GM12892 (cell line): ENCODE results near the gene SDF2L1.

Source experiments
- POLR2A ChIP-seq: IDR thresholded peaks from 2 replicates; pipeline ENCODE4 v1.6.1; 2011; ENCODE audit warnings: low read depth, low read length, control low read depth
- POLR2AphosphoS5 ChIP-seq: IDR thresholded peaks from 2 replicates; pipeline ENCODE4 v1.6.1; 2011; ENCODE audit warnings: low read depth, low read length, control low read depth
- TAF1 ChIP-seq: IDR thresholded peaks from 2 replicates; pipeline ENCODE4 v1.6.1; 2011; ENCODE audit warnings: low read depth, mild to moderate bottlenecking, control low read depth, low read length, borderline replicate concordance

DNA sequence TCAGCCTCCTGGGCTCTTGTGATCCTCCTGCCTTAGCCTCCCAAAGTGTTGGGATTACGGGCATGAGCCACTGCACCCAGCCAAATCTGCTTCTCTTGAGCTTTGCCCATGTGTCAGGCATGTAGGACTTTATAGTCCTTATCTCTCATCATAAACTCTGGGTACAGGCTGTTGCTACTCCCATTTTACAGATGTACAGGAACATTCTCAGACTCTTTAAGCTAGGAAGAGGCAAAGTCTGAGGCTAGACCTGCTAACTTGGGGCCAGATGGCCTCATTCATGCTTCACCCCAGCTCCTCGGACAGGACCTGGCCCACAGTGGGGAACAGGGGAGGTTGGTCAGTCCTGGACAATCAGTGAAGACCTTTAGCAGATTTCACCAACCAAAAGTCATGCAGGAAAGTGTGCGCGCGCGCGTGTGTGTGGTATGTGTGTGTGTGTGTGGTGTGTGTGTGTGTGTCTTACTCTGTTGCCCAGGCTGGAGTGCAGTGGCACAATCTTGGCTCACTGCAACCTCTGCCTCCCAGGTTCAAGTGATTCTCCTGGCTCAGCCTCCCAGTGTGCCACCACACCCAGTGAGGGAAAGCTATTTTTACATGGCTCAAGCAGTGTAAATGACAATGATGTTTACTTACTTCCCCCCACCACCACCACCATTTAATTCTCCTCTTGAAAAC, 36.1 kb upstream of the SDF2L1 start:
- TF ChIP-seq POLR2AphosphoS5 (no peak), TAF1 (no peak), POLR2A (no peak)
